ENCODE data around the gene MBTD1. TPM values are rescaled to one million over a fixed set of nuclear protein-coding genes. Genes with fewer than 3 reads are reported as not detected.
"Not testable (repeated sequence)": the region's sequence is repeated elsewhere in the genome, so short reads cannot be mapped to it uniquely, and the experiment has no call there.

MBTD1 gene
- 2.9 and 5.1 TPM in 2 replicates for total RNA-seq (2014; rRNA removed; shearing (Covaris generic))

GRCh38 chr17:51259564-51260236 lies at the start of gene MBTD1:
Gene MBTD1 (minus strand): TSS chr17:51260049. CDS start chr17:51225161, 34,888 bp downstream.
- DNase-seq (ENCODE audit: low spot score): peak; percentile 97

- no peak for DNase-seq (ENCODE audit: low spot score)
Measured at GRCh38 chr17:51305182-51305581, 45.3 kb upstream of the MBTD1 start.

GRCh38 chr17:51299859-51300258 lies 40.0 kb upstream of the MBTD1 start:
- no peak for DNase-seq (ENCODE audit: low spot score)

GRCh38 chr17:51298508-51299371 lies 38.9 kb upstream of the MBTD1 start:
- peak; percentile 60 for DNase-seq (ENCODE audit: low spot score)

GRCh38 chr17:51294338-51294737 lies 34.5 kb upstream of the MBTD1 start:
- not testable (repeated sequence) for DNase-seq (ENCODE audit: low spot score)

GRCh38 chr17:51289696-51290111 lies 29.9 kb upstream of the MBTD1 start:
- DNase-seq (ENCODE audit: low spot score): no peak

GRCh38 chr17:51287412-51287811 lies 27.6 kb upstream of the MBTD1 start:
- no peak for DNase-seq (ENCODE audit: low spot score)

- DNase-seq (ENCODE audit: low spot score): no peak
Measured at GRCh38 chr17:51279183-51279582, 19.3 kb upstream of the MBTD1 start.

- DNase-seq (ENCODE audit: low spot score): no peak
Measured at GRCh38 chr17:51275381-51275780, 15.5 kb upstream of the MBTD1 start.

- no peak for DNase-seq (ENCODE audit: low spot score)
Measured at GRCh38 chr17:51272812-51273211, 13.0 kb upstream of the MBTD1 start.

- DNase-seq (ENCODE audit: low spot score): no peak
Measured at GRCh38 chr17:51270636-51271035, 10.8 kb upstream of the MBTD1 start.

- DNase-seq (ENCODE audit: low spot score): no peak
Measured at GRCh38 chr17:51269991-51270390, 10.1 kb upstream of the MBTD1 start.

- not testable (repeated sequence) for DNase-seq (ENCODE audit: low spot score)
Measured at GRCh38 chr17:51264466-51264865, 4.6 kb upstream of the MBTD1 start.

GRCh38 chr17:51263006-51263405 lies 3.2 kb upstream of the MBTD1 start:
- DNase-seq (ENCODE audit: low spot score): no peak

GRCh38 chr17:51261024-51261963 lies 1.4 kb upstream of the MBTD1 start:
- DNase-seq (ENCODE audit: low spot score): no peak

GRCh38 chr17:51260237-51261023 lies 581 bp upstream of the MBTD1 start, which contains the start of gene UTP18:
Gene UTP18 (plus strand): TSS chr17:51260546. CDS start chr17:51260585, 39 bp downstream.
- DNase-seq (ENCODE audit: low spot score): peak; percentile 97

- DNase-seq (ENCODE audit: low spot score): no peak
Measured at GRCh38 chr17:51258756-51259563, 889 bp downstream of the MBTD1 start.

GRCh38 chr17:51257150-51258081 lies 2.4 kb downstream of the MBTD1 start:
- no peak for DNase-seq (ENCODE audit: low spot score)

GRCh38 chr17:51256101-51256500 lies 3.7 kb downstream of the MBTD1 start:
- no peak for DNase-seq (ENCODE audit: low spot score)
